NCI-H187 treated with DMSO at 0.1 percent for 48 hours (cell line): ENCODE measurements around the gene CCDC106.

Experiments
- DNase-seq: peaks from one replicate; lab custom pipeline; 2025; lab: John Stamatoyannopoulos, UW

CCDC106 gene

DNA sequence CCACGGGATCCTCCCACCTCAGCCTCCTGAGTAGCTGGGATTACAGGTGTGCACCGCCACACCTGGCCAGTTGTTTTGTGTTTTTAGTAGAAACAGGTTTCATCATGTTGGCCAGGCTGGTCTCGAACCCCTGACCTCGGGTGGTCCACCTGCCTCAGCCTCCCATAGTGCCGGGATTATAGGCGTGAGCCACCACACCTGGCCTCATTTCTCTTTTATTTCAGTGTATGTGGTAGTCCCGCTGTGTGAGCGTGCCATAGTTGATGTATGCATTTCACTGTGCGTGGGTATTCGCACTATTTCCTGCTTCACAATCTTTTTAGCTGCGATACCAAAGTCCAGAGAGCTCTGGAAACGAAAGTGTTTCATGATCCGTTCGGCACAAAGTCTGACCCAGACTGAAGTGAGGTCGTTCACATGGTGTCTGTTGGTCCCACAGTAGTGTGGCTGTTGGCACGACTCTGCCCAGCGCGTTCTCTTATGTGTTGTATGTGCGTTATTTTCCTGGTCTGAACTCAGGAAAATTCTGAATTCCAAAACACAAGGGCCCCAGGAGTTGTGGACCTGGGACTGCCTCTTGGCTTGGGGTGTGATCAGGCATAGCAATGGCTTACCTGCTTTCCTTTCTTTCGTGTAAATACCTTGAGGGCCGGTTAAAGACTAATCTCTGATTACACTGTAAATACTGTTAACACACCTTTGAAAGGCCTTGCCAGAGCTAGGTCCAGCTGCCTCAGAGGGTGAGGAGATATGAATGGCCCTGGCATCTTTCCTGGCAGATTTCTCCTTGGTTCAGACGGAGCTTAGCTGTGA, 35.6 kb downstream of the CCDC106 start:
- no peak for DNase-seq

DNA sequence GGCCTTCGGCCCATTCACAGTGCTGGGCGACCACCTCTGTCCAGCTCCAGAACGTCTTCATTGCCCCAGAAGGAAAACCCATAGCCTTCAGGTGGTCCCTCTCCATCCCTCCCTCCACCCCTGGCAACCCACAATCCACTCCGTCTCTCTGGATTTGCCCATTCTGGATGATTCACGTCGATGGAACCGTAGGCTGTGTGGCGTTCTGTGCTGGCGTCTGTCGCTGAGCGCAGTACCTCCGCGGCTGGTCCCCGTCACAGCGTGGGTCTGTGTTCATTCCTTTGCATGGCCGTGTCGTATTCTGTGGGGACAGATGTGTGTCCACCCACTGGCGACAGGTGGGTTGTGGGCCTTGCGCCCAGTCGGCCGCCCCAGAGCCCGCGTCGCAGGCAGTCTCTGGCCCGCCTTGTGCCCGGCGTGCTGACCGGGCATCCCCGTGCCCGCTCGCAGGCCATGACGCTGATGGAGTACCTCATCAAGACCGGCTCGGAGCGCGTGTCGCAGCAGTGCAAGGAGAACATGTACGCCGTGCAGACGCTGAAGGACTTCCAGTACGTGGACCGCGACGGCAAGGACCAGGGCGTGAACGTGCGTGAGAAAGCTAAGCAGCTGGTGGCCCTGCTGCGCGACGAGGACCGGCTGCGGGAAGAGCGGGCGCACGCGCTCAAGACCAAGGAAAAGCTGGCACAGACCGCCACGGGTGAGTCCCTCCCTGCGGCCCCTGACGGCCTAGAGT, 37.1 kb downstream of the CCDC106 start:
- DNase-seq, result no peak

DNA sequence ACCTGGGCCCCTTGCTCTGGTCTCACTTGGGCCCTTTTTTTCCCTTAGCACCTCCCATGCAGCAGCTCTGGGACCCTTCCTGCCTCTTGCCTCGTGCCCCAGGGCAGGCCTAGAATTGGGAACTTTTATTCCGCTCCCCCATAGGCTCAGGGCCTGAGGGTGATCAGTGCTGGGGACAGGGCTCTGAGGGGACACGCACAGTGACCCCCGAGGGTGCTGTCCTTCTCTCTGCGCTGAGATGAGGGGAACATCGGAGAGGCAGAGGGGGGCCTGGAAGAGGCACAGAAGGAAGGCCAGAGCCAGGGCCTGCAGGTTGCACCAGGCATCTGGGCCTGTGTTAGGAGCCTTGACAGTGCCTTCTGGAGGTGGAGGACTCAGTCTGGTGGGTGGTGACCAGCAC, 37.8 kb downstream of the CCDC106 start:
- no peak for DNase-seq

DNA sequence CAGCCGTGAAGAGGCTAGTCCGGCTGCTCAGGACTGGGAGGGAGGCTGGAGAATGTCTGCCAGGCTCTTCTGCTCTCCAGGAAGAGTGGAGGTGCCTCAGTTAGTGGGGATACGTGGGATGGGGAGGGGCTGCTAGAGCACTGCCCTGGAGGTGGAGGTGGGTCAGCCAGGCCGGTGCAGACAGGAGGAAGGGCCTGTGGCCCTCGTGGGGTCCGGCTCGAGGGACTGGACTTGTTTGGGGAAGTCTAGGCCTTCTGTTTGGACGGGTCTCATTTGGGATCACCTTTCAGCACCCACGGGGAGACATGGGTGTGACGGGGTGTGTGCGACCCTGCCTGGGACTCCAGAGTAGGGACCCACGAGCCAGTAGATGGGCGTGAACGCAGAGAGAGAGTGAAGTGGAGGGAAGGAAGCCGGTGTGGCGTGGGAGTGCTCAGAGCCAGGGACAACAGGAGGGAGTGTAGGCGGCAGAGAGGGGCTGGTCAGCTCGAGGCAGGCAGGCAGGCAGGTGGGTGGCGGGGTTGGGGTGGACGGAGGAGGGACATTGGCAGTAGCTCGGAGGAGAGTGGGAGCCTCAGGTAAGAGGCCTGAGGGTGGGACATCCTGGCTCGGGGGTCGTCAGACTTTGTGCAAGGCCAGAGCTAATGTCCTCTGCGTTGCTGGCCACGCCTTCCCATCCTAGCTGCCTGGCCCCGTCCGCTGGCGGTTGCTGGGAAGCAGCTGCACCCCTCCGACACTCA, 38.5 kb downstream of the CCDC106 start:
- DNase-seq, result no peak

DNA sequence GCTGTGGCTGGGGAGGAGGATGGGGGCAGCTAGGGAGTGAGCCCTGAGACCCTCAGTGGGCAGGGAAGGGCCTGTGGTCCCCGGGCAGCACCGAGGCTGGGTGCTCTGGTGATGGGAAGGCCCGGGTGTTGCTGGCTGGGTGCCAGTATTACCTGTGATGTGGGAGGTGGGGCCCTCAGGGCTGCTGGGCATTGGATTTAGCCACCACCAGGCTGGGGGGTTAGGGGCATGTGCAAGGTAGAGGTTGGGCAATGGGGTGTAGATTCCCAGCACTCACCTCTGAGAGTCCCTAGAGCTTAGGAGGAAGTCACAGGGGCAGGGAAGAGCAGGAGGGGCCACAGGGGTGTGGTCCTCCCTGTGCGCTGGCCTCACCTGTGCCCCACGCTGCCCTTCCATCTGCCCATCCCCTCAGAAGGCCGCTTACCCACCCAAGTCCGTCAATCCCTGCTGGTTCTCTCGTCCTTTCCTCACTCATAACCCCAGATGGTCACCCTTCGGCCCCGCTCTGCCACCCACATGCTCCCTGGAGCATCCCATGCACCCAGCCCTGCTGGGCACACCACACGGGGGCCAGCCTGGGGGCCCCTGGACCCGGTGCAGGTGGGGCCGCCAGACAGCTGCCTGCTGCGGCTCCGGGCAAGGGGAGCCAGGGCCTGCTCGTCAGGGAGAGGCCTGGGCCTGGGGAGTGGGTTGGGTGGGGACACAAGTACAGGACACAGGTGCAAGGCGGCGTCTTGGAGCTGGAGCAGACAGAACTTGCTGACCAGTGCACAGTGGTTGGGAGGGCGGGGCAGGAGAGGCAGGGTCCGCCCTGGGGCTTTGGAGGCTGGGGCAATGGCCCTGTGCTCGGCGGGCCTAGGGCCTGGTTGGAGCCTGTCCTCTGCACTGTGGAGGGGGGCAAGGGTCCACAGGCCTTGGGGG, 39.5 kb downstream of the CCDC106 start:
- no peak for DNase-seq

DNA sequence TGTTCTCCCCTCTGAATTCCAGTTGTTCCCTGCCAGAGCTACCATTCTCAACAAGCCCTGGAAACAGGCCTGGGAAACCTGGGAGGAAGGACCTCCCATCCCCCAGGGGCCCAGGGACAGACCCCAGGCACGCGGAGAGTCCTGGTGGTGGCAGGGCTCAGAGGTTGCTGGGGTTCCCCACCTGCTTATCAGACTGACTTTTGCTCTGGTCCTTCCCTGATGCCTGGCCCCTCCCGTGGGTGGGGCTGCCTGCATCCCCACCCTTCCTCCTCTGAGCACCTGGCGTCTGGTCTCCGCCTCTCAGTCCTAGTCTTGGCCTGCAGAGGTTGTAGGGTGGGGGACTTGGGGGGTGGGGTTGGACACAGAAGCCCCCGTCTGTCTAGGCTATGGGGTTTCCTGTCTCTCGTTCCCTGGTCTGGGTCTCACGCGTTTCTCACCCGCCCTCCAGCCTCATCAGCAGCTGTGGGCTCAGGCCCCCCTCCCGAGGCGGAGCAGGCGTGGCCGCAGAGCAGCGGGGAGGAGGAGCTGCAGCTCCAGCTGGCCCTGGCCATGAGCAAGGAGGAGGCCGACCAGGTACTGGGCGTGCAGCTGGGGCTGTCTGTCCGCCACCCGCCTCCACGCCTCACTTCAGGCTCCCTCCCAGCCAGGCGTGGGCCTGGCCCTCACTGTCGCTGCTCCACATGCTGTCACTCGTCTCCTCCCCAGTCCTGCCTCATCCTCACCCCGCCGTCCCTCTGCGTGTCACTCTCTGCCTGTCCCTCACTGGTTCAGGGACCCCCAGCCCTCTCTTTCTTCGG, 40.6 kb downstream of the CCDC106 start:
- peak; percentile 48 for DNase-seq

DNA sequence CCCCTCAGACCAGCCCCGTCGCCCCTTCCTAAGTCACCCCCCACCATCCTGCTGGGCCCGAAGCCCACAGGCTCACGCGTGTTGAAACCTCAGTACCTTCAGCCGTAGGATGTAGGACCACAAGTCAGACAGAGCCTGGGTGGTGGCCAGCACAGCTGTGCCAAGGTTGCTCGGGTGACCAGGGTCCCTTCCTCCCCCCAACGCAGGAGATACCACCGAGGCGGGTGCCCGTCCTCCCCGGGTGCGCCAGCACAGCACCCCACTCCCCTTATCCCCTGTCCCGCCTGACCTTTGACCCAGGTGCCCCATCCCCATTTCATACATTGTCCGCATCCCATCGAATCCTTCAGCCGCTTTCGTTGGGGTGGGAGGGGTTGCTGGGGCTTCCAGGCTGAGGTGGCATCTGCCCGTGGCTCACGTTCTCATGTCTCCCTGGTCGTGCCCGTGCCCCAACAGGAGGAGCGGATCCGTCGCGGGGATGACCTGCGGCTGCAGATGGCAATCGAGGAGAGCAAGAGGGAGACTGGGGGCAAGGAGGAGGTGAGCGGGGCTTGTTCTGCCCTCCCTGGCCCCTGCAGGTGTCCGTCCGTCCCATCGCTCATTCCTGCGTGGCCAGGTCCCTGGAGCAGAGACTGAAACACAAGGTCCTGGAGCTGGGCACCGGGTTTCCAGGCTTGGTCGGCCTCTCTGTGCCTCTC, 41.5 kb downstream of the CCDC106 start:
- no peak for DNase-seq

DNA sequence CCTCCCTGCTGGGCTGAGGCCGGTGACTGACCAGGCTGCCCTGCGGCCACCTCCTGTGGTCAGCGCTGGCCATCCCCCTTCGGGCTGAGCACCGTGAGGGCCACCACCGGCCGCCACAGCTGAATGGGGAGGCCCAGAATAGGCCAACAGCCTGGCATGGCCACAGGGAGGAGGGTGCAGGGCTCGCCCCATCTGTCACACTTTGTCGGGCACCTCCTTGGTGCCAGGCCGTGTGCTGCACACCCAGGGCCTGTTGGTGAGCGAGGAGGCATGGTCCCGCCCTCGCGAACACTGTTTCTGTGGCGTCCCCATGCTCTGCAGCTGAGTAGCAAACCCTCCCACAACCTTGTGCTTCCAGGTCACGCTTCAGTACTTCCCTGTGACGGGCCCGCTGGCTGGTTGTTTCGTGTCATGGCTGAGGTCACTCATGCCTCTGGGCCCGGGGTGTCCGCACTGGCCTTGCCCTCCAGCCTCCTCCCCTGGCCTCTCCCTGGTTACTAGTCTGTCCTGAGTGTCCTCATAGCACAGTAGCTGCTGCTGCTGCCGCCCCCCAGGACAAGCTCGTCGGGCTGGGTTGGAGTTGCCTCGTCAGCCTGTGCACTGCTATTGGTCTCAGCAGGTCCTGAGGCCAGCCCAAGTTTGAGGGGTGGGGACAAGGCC, 42.2 kb downstream of the CCDC106 start:
- no peak for DNase-seq

DNA sequence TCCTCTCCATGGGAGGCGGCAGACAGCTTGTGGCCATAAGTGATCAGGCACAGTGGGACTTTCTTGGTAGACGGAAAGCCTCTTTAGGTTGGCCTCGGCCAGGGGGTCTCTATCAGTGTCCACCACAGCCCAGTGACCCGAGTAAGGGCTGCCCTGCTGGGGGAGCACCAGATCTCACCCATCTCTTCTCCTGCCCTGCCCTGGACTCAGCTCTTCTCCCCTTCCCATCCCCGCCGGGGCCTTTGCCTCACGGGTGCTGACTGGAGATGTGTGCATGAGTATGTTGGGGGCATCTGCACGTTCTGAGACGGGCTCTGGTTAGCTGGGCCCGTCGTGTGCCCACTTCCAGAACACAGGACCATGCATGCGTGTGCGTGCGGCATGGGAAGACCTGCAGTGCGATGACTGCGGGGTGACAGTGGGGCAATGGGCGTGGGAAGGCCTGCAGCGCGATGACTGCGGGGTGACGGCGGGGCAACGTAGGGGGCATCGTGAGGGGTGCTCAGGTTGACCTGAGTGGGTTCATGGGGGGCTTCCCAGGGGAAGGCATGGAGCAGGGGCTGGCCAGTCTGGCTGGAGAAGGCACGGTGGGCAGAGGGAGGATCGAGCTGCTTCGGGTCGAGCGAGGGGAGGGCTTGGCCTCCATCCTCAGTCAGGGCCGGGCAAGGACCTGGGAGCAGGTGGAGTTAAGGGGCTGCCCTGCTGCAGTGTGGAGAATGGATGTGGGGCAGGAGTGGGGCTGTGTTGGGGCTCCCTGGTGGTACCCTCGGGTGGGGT, 42.9 kb downstream of the CCDC106 start:
- no peak for DNase-seq

DNA sequence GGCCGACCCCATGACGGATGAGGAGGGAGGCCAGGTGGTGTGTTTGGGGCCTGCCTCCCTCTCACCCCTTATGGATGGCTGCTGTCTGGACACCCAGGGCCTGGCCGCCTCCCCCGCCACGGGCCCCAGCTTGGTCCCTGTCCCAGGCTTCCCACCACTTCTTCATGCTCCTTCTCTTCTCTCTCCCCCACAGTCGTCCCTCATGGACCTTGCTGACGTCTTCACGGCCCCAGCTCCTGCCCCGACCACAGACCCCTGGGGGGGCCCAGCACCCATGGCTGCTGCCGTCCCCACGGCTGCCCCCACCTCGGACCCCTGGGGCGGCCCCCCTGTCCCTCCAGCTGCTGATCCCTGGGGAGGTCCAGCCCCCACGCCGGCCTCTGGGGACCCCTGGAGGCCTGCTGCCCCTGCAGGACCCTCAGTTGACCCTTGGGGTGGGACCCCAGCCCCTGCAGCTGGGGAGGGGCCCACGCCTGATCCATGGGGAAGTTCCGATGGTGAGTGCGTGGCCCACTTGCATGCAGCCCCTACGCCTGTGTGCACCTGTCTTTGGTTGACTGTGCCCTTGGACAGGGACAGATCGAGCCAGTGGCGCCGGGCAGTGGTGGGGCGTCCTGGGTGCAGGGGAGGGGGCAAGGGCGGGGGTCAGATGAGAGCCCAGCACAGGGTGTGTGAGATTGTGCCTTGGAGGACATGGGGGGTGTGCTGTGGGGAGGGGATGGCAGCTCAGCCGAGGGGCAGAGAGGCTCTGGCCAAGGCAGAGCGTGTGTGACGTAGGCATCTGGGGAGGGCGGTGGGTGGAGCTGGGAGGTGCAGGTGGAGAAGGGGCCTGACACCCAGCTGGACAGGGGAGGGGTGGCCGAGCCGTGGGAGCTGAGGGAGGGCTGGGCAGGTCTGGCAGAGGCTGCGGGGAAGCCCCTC, 43.8 kb downstream of the CCDC106 start:
- DNase-seq, result no peak

DNA sequence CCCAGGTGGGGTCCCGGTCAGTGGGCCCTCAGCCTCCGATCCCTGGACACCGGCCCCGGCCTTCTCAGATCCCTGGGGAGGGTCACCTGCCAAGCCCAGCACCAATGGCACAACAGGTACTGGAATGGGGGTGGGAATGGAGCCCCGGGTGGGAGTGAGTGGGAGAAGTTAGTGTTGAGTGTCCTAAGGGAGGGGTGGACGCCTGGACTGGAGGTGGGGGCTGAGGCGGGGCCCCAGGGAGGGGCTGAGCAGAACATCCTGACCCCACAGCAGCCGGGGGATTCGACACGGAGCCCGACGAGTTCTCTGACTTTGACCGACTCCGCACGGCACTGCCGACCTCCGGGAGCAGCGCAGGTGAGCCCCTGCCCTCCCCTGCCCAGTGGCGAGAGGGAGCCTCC, 44.7 kb downstream of the CCDC106 start:
- no peak for DNase-seq

DNA sequence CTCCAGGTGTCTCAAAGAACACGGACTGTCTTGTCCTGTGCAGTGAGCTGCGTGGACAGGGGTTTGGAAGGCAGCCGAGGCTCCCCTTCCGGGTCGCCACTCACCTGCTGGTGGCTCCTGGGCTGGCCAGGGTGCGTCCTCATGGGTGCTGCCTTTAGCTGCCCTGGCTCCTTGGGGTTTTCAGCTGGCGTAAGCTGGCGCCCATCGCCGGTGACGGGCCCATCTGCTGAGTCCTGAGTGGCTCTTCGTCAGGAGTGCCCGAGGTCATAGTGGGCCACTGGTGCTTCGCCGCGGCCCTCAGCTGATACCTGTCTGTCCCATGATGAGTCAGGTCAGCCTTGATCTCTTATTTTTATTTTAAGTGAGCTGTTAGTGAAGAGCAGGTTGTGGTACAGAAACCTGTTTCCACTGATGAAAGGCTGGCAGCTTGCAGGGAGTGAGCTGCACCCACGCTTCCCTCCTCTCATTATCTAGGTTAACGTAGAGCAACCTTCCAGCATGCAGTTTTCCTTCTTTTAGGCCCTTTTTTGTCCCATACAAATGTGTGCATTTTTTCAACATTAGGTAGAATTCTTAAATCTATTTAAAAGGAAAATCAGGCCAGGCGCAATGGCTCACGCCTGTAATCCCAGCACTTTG, 45.4 kb downstream of the CCDC106 start:
- DNase-seq, result no peak

DNA sequence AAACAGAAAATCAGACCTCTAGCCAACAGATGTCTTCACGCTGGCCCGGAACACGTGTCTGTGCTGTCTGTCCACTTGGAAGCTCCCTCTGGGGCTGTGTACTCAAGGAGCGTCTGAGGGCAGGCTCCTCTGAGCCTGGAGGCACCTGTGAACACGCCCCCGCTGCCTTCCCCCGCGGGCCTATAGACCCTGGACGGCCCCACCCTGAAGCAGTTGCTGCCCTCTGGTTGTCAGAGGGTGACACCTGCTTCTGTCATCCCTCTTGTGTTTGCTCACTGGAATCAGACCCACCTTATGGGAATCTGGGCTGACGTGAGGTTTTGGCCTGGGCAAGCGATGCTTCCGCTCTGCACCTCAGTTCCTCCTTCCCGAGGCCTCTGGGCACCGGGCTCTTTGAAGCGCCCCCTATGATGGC, 46.2 kb downstream of the CCDC106 start:
- no peak for DNase-seq

DNA sequence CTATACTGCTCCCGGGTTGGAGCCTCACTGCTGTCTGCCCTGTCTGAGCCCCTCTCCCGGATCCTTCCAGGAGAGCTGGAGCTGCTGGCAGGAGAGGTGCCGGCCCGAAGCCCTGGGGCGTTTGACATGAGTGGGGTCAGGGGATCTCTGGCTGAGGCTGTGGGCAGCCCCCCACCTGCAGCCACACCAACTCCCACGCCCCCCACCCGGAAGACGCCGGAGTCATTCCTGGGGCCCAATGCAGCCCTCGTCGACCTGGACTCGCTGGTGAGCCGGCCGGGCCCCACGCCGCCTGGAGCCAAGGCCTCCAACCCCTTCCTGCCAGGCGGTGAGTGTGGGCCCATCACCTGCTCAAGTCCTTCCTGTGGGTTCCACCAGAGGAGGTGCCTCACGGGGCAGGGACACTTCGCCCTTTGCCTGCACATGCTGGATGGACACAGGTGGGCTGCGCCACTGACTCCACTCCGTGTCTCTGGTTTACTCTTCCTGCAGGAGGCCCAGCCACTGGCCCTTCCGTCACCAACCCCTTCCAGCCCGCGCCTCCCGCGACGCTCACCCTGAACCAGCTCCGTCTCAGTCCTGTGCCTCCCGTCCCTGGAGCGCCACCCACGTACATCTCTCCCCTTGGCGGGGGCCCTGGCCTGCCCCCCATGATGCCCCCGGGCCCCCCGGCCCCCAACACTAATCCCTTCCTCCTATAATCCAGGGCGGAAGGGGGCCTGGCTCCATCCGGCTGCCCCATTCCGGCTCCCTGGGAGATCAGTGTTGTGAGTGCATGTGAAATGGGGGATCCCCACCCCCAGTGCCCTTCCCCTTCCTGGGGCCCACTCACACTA, 46.9 kb downstream of the CCDC106 start:
- DNase-seq, result no peak

DNA sequence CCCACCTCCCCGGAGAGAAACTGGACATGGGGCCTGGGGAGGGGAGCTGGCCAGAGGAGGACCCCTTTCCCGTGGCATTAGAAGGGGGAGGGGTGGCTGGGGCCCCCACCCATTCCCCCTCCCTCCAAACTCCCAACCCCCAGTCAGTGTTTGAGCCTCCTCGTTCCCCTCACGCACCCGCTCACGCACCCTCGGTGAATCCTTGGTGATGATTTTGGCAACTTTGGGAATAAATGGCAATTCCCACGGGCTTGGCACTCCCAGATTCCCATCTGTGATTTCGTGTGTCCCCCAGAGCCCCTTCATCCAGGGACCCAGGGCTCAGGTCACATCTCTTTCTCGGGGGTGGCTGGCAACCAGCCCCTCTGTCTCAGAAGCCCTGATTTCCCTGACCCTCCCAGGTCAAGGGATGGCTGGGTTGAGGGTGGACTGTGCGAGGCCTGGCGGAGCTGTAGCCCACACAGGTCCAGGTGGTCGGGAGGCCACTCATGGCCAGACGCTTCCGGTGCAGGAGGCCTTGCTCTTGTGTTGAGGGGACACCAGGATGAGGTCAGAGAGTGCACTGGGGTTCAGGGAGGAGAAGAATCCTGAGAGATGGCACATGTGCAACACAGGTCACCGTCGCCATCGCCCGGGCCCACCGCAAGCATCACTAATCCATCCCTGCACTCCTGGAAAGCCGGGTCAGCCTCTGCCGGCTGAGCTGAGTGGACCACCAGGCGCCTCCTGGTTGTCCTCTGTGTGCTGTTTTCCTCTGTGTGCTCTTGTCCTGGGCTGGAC, 47.7 kb downstream of the CCDC106 start:
- DNase-seq, result no peak
